Ishikawa (cell line): Measurements from ENCODE around the gene MTO1.
A peak's percentile ranks its signal among the peaks of the same experiment; 100 is the strongest.

ENCODE experiments used
- CEBPB ChIP-seq: IDR thresholded peaks from 2 replicates; pipeline ENCODE4 v1.6.1; 2012
- CREB1 ChIP-seq: IDR thresholded peaks from 2 replicates; pipeline ENCODE4 v1.6.1; 2012; ENCODE audit warnings: low read depth
- EGR1 ChIP-seq: IDR thresholded peaks from 2 replicates; pipeline ENCODE4 v1.6.1; 2012
- EP300 ChIP-seq: IDR thresholded peaks from 2 replicates; pipeline ENCODE4 v1.6.1; 2012; ENCODE audit warnings: borderline replicate concordance
- FOXM1 ChIP-seq: IDR thresholded peaks from 2 replicates; pipeline ENCODE4 v1.6.1; 2012; ENCODE audit warnings: low read depth, borderline replicate concordance
- MAX ChIP-seq: IDR thresholded peaks from 2 replicates; pipeline ENCODE4 v1.6.1; 2012
- NFIC ChIP-seq: IDR thresholded peaks from 2 replicates; pipeline ENCODE4 v1.6.1; 2012
- RAD21 ChIP-seq: IDR thresholded peaks from 2 replicates; pipeline ENCODE4 v1.6.1; 2012; ENCODE audit warnings: low read depth
- TAF1 ChIP-seq: IDR thresholded peaks from 2 replicates; pipeline ENCODE4 v1.6.1; 2012; ENCODE audit warnings: low read depth, mild to moderate bottlenecking
- TCF12 ChIP-seq: IDR thresholded peaks from 2 replicates; pipeline ENCODE4 v1.6.1; 2012; ENCODE audit warnings: low read depth
- TEAD4 ChIP-seq: IDR thresholded peaks from 2 replicates; pipeline ENCODE4 v1.6.1; 2012
- USF1 ChIP-seq: IDR thresholded peaks from 2 replicates; pipeline ENCODE4 v1.6.1; 2012
- YY1 ChIP-seq: IDR thresholded peaks from 2 replicates; pipeline ENCODE4 v1.6.1; 2012; ENCODE audit warnings: low read depth
- ZBTB7A ChIP-seq: IDR thresholded peaks from 2 replicates; pipeline ENCODE4 v1.6.1; 2012; ENCODE audit warnings: low read depth
- TF ChIP-seq, protein P1 (sequence below): IDR thresholded peaks from 2 replicates; pipeline ENCODE4 v1.6.1; 2012; ENCODE audit warnings: low read depth, mild to moderate bottlenecking

Gene MTO1

DNA sequence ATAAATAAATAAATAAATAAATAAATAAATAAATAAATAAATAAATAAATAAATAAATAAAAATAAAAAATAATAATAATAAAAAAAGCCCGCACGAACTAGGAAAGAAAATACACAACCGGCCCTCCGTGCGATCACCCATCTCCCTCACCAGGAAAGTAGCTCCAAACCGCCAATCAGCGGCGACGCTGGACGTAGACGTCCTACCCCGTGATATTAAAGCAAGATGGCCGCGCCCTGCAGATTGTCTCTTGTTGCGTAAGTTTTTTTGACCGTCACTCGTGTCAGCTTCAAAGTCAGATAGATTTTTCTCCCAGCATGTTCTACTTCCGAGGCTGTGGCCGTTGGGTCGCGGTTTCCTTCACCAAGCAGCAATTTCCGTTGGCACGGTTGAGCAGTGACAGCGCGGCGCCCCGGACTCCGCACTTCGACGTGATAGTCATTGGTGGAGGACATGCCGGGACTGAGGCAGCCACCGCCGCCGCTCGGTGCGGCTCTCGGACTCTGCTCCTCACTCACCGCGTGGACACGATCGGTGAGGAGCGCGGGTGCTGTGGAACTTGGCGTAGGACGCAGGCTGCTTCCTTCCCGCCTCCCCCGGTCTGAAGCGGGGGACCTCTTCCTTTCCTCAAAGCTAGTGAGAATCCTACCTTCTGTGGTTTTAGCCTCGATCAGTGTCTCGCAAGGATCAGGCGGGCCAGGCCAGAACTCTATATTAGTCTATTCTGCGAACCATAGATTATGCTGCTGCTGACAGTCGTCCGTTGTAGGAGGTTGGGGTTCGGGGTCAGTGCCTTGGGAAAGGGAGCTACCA lies at the start of gene MTO1:
Gene MTO1 (plus strand): TSS at position 201 of the 814 bp plus-strand sequence. CDS start 118 bp downstream, at position 319.
- TF ChIP-seq TAF1 = peak; percentile 89
- peak; percentile 97 for TF ChIP-seq CEBPB
- no peak for TF ChIP-seq FOXM1
- no peak for TF ChIP-seq USF1
- peak; percentile 64; the same call in 1 of the 2 replicates for TF ChIP-seq TCF12
- peak; percentile 18; the same call in 1 of the 2 replicates for TF ChIP-seq EP300
- TF ChIP-seq MAX = peak; percentile 77
- TF ChIP-seq, protein P1, sequence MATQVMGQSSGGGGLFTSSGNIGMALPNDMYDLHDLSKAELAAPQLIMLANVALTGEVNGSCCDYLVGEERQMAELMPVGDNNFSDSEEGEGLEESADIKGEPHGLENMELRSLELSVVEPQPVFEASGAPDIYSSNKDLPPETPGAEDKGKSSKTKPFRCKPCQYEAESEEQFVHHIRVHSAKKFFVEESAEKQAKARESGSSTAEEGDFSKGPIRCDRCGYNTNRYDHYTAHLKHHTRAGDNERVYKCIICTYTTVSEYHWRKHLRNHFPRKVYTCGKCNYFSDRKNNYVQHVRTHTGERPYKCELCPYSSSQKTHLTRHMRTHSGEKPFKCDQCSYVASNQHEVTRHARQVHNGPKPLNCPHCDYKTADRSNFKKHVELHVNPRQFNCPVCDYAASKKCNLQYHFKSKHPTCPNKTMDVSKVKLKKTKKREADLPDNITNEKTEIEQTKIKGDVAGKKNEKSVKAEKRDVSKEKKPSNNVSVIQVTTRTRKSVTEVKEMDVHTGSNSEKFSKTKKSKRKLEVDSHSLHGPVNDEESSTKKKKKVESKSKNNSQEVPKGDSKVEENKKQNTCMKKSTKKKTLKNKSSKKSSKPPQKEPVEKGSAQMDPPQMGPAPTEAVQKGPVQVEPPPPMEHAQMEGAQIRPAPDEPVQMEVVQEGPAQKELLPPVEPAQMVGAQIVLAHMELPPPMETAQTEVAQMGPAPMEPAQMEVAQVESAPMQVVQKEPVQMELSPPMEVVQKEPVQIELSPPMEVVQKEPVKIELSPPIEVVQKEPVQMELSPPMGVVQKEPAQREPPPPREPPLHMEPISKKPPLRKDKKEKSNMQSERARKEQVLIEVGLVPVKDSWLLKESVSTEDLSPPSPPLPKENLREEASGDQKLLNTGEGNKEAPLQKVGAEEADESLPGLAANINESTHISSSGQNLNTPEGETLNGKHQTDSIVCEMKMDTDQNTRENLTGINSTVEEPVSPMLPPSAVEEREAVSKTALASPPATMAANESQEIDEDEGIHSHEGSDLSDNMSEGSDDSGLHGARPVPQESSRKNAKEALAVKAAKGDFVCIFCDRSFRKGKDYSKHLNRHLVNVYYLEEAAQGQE = no peak
- no peak for TF ChIP-seq RAD21
- no peak; the same call in 1 of the 2 replicates for TF ChIP-seq EGR1
- peak; percentile 95 for TF ChIP-seq YY1
- 0 out of 2 replicates have a peak, but pooled peaks have one; percentile 24 for TF ChIP-seq TEAD4
- TF ChIP-seq ZBTB7A = no peak
- peak; percentile 37; the same call in 1 of the 2 replicates for TF ChIP-seq CREB1
- no peak for TF ChIP-seq NFIC

- no peak for TF ChIP-seq TEAD4
- TF ChIP-seq CEBPB = no peak
- TF ChIP-seq, protein P1 = no peak
- TF ChIP-seq TAF1 = no peak
- TF ChIP-seq FOXM1 = no peak
- no peak for TF ChIP-seq NFIC
- TF ChIP-seq EGR1 = no peak
- TF ChIP-seq ZBTB7A = no peak
- no peak for TF ChIP-seq CREB1
These were observed 48.4 kb upstream of the MTO1 start for GRCh38 chr6:73413102-73413501.

DNA sequence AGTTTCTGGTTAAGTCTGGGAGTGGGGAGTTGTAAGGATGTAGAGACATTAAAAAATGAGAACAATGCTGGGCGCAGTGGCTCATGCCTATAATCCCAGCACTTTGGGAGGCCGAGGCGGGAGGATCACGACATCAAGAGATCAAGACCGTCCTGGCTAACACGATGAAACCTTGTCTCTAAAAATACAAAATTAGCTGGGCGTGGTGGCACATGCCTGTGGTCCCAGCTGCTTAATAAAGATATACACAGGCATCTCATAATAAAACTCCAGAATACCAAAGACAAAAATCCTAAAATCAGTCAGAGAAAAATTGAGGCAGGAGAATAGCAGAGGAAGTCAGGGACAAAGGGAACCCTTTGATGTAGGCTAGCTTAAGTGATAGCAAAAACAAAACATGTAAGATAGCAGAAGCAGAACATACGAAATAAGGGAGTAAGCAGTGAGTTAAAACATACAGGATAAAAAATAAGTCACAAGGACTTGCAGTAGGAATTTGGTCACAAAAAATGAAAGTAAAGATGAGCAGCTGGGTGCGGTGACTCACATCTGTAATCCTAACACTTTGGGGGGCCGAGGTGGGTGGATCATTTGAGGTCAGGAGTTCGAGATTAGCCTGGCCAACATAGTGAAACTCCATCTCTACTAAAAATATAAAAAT lies 43.3 kb upstream of the MTO1 start:
- TF ChIP-seq CEBPB (no peak), TCF12 (no peak), EP300 (no peak), NFIC (no peak), TEAD4 (no peak), EGR1 (no peak), USF1 (no peak), MAX (no peak), FOXM1 (no peak), YY1 (no peak), RAD21 (no peak), TAF1 (no peak), CREB1 (no peak), ZBTB7A (no peak)
- TF ChIP-seq, protein P1 = no peak

GRCh38 chr6:73421534-73421933 lies 40.0 kb upstream of the MTO1 start:
- TF ChIP-seq EP300 (no peak), TAF1 (no peak), FOXM1 (no peak), MAX (no peak), CEBPB (no peak), EGR1 (no peak)
